GM12872 (cell line): ENCODE measurements around the gene HOXA5.

Source experiments
- TF ChIP-seq, protein P1 (sequence below): IDR thresholded peaks from 3 replicates; pipeline ENCODE4 v1.5.1; 2011; ENCODE audit warnings: low read depth, mild to moderate bottlenecking, low read length, moderate library complexity; ENCODE audit not compliant: insufficient read depth

The HOXA5 gene

DNA sequence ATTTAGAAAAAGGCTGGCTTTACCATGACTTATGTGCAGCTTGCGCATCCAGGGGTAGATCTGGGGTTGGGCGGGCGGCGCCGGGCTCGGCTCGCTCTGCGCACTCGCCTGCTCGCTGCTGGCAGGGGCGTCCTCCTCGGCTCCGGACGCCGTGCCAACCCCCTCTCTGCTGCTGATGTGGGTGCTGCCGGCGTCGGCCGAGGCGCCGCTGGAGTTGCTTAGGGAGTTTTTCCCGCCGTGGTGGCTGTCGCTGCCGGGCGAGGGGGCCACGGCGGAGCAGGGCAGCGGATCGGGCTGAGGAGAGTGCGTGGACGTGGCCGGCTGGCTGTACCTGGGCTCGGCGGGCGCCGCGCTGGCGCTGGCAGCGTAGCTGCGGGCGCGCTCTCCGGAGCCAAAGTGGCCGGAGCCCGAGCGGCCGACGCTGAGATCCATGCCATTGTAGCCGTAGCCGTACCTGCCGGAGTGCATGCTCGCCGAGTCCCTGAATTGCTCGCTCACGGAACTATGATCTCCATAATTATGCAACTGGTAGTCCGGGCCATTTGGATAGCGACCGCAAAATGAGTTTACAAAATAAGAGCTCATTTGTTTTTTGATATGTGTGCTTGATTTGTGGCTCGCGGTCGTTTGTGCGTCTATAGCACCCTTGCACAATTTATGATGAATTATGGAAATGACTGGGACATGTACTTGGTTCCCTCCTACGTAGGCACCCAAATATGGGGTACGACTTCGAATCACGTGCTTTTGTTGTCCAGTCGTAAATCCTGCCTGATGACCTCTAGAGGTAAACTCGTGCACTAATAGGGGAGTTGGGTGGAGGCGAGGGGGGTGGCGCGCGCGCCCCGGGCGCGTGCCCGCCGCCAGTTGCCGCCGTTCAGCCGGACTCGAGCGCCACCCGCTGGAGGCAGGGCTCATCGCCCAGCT, at the start of gene HOXA5:
TSS of gene HOXA5 (minus strand) at position 659 of the 927 bp plus-strand sequence. CDS start at position 585, 74 bp downstream.
- TF ChIP-seq, protein P1, sequence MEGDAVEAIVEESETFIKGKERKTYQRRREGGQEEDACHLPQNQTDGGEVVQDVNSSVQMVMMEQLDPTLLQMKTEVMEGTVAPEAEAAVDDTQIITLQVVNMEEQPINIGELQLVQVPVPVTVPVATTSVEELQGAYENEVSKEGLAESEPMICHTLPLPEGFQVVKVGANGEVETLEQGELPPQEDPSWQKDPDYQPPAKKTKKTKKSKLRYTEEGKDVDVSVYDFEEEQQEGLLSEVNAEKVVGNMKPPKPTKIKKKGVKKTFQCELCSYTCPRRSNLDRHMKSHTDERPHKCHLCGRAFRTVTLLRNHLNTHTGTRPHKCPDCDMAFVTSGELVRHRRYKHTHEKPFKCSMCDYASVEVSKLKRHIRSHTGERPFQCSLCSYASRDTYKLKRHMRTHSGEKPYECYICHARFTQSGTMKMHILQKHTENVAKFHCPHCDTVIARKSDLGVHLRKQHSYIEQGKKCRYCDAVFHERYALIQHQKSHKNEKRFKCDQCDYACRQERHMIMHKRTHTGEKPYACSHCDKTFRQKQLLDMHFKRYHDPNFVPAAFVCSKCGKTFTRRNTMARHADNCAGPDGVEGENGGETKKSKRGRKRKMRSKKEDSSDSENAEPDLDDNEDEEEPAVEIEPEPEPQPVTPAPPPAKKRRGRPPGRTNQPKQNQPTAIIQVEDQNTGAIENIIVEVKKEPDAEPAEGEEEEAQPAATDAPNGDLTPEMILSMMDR = 0 out of 3 replicates have a peak, but pooled peaks have one; percentile 2

DNA sequence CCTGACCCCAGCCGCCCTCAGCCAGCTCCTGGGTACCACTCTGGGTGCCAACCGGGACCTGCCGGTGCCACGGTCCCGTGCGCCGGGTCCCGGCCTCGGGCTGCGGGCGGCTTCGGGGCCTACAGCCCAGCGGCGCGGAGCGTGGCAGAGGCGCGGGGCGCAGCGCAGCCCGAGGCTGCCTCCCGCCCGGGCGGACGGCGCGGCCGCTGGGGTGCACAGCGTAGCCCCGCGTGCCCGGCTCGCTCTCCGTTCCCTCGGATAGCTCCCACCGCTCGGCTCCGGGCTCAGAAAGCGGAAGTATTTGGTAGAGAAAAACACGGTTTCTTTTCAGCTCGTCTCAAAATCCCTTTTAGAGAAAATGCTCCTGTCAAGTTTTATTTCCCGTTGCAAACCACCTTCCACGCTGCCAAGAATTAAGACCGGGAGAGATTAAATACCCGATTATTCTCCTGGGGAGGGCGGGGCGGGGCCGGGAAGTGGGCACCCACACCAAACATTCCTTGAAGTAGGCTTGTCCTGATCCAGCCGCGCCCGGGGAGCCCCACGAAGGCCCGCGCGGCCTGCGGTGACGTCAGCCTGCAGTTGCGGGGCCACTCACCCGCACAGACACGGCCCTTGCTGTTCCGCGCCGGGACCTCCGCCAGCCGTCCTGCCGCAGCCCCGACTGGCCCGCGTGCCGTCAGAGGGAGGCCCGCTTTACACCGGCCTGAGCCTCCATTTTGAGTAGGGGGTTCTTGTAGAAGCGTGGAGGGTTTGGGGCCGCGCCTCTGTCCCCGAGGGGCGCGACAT, 49.3 kb upstream of the HOXA5 start:
- TF ChIP-seq, protein P1 = no peak

DNA sequence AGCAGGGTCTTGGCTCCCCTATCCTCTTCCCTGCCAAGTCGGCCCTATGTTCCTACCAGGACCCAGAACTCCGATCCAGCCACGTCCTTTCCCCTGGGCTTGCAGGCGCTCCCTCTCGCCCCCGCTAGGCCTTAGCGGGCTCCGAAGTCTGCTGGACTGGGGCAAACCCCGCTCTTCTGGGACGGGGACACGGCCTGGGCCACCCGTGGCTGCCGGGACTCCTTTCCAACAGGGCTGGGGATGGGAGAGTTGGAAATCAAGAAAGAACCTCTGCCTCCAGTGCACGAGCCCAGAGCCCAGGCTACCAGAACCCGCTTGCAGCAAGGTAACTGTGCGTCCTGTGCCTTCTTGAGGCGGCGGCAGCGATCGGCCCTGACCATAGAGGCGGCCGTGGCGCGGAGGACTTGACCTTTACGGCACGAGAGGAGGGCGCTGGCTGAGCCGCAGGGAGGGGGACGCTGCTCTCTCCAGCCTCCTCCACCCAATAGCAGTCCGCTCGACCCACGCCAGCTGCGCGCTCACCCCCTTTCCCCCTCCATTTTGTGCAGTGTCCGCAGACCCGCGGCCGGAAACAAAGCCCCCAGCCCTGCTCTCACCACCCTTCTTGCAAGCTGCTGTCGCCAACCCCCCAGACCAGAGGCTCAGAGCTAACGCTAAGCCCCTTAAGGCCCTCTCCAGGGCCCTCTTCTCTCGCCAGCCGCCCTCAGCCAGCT, 48.5 kb upstream of the HOXA5 start:
- TF ChIP-seq, protein P1 = no peak

GRCh38 chr7:27191161-27191731, 47.8 kb upstream of the HOXA5 start:
- TF ChIP-seq, protein P1 = no peak

DNA sequence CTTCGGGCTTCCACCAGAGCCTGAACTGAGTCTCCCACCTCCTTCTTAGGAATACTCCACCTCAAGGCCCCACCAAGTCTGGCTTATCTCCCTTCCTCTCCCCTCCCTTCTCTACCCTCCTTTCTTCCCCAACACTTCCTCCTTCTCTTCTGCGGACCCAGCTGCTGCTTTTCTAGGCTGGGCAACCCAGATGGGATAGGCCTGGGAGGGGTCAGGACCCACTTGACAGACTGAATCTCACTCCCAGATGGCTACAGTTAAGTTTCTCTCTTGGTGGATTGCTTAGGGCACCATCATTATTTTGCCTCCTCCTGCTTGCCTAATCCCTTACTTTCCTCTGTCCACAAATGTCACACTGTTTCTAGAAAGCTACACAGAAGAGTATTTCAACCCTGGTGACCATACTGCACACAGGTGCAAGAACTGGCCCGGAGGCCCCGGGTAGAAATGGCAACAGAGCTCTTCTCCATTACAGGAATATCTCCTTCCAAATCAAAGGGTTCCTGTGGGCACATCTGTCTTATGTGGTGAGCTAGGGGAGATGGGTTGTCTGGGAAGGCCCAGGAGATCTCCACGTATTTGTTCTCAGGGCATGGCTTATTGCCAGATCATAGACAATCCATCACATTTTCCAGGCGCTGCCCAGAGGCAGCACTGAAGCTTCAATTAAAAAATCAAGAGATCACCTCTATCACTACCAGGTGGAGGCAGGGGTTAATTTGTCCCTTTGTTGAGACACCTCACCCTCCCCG, 46.7 kb upstream of the HOXA5 start:
- TF ChIP-seq, protein P1 = no peak

GRCh38 chr7:27189295-27189996, 46.0 kb upstream of the HOXA5 start:
- TF ChIP-seq, protein P1 = no peak
